K562 treated with DMSO at 1 percent for 24 hours (cell line): ENCODE results near the gene PPP3R1. TPM values are rescaled to one million over a fixed set of nuclear protein-coding genes. Genes with fewer than 3 reads are reported as not detected.

Experiments used
- total RNA-seq: library from RNA; unstranded; fragments of 300-600 nt; gene quantifications from 2 replicates; pipeline ENCODE4 v1.2.3, GENCODE V29; 2022; ENCODE audit warnings: low read depth; ENCODE audit not compliant: insufficient read depth

PPP3R1 gene, protein sequence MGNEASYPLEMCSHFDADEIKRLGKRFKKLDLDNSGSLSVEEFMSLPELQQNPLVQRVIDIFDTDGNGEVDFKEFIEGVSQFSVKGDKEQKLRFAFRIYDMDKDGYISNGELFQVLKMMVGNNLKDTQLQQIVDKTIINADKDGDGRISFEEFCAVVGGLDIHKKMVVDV
- 31.9 and 36.8 TPM in 2 replicates for total RNA-seq

DNA sequence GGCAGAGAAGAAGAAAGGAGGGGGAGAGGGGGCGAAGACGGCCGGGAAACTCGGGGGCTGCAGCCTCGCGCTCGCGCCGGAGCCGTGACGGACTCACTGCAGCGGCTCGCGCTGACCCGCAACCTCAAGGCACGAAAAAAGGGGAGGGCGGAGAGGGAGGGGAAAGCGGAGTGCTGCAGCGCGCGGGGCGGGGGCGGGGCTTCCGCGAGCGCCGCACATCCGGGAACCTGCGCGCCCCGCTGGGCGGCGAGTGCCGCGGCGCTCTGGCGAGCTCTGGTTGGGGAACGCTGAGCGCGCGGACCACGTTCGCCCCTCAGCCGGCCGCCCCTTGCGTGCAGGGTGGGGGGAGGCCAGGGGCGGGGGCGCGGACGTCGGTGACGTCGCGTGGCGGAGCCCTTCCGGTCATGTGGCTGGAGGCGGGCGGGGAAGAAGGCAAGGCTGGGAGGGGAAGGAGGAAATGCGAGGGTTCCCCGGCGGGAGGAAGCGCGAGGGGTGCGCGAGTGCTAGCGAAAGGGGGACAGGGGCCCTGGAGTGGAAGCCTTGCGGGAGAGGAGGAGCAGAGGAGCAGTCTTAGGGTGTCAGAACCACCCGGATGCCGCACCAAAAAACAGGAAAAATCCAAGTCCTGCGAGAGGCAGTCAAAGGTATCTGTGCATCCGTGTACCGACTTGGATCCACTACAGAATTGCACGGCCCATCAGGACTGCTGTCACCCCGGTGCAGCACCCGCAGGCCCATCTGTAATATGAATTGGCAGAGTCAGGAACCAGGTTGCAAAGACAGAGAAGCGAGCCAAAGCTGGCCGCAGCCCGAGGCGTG lies at the start of gene PPP3R1:
Gene PPP3R1 (minus strand): TSS at position 133 of the 819 bp plus-strand sequence. CDS start 405 bp downstream, outside the sequence.

DNA sequence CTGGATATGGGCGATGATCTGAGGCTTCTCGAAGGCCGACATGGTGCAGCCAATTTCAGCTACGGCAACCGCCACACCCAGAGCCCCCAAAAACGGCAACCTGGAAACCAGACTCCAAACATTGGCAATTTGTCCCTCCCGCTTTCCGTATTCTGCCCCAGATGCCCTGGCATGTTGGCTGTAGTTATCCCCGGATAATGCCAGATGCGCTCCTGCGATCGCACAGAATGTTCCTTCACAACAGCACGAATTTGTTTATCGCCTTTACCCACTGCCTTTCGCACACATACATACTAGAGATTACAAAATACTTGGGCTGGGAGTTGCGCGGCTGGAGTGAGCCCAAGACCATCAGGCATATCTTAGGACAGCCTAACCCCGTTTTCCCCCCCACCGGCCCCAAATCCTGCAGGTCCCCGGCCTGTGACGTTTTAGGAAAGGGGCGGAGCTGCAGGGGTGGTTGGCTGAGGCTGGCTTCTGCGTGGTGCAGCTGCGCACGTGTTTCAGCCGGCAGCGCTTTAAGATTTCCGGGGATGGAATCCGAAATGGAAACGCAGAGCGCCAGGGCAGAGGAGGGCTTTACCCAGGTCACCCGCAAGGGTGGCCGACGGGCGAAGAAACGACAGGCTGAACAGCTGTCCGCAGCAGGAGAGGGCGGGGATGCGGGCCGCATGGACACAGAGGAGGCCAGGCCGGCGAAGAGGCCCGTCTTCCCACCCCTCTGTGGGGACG lies 94.8 kb downstream of the PPP3R1 start, which contains the start of gene PNO1:
Gene PNO1 (plus strand): TSS at position 487 of the 732 bp plus-strand sequence. CDS start 47 bp downstream, at position 534.

Other genes with a start within 250 kb of the PPP3R1 start
- gene C1D, start 189.5 kb downstream of the PPP3R1 start, total RNA-seq: 15.3 and 25.1 TPM in 2 replicates
- 9.5 and 10.0 TPM in 2 replicates for gene PNO1, start 94.6 kb downstream of the PPP3R1 start, total RNA-seq
- gene CNRIP1, start 67.4 kb upstream of the PPP3R1 start, total RNA-seq: 3.7 and 4.5 TPM in 2 replicates
- gene PLEK, start 112.8 kb upstream of the PPP3R1 start, total RNA-seq: 0.45 and 0.76 TPM in 2 replicates
- 0.82 and 1.1 TPM in 2 replicates for gene FBXO48, start 214.8 kb upstream of the PPP3R1 start, total RNA-seq
- 0.86 and 1.6 TPM in 2 replicates for gene APLF, start 215.1 kb upstream of the PPP3R1 start, total RNA-seq